ENCODE data around the gene C20orf141. TPM values are rescaled to one million over a fixed set of nuclear protein-coding genes. Genes with fewer than 3 reads are reported as not detected.

The C20orf141 gene
- total RNA-seq, 3 donors from 2014 or later (not counting 1 experiment from before 2014, with no cell fraction given): not detected

GRCh38 chr20:2814076-2814475, 711 bp upstream of the C20orf141 start:
- Mint-ChIP-seq H3K9me3 (peaks cover 0 to 8% of the 10 kb centered on the region in 2 donors), H3K27me3 (ENCODE audit: low read depth in 2 of 2) (peaks cover 32 to 33% of the 10 kb centered on the region in 2 donors), H3K36me3 (peaks cover 6% of the 10 kb centered on the region), H3K4me3 (no peak overlapping the region), H3K4me1 (peaks cover under 1 to 14% of the 10 kb centered on the region in 2 donors), H3K27ac (no peak overlapping the region)
- Histone ChIP-seq H3K4me1 (ENCODE audit: control insufficient read depth, insufficient read depth, low read length) (peaks cover 6% of the 10 kb centered on the region), H3K27ac (ENCODE audit: low read length) (no peak overlapping the region), H3K27me3 (ENCODE audit: control insufficient read depth, insufficient read depth, low read length) (peaks cover 2% of the 10 kb centered on the region), H3K36me3 (ENCODE audit: control insufficient read depth, insufficient read depth, low read length) (no peaks in the 10 kb centered on the region), H3K9me3 (ENCODE audit: control insufficient read depth, insufficient read depth, low read length) (no peaks in the 10 kb centered on the region), H3K4me3 (ENCODE audit: low read length) (no peak overlapping the region)
- no peak for TF ChIP-seq CTCF (IDR thresholded peaks at IDR 0.05)
- ATAC-seq (no peak), DNase-seq (no peak)
- WGBS (ENCODE audit: insufficient coverage): 83% methylated on average over 1 of the region's 1 CpG
- intact Hi-C loops (cut with micrococcal nuclease): no loop called here

- Histone ChIP-seq H3K4me3 (ENCODE audit: low read length) (no peak overlapping the region), H3K9me3 (ENCODE audit: control insufficient read depth, insufficient read depth, low read length) (no peaks in the 10 kb centered on the region), H3K27me3 (ENCODE audit: control insufficient read depth, insufficient read depth, low read length) (peaks cover 8% of the 10 kb centered on the region), H3K4me1 (ENCODE audit: control insufficient read depth, insufficient read depth, low read length) (peaks cover 6% of the 10 kb centered on the region), H3K36me3 (ENCODE audit: control insufficient read depth, insufficient read depth, low read length) (no peaks in the 10 kb centered on the region), H3K27ac (ENCODE audit: low read length) (no peak overlapping the region)
- peaks cover 29 to 38% of the 10 kb centered on the region in 2 donors for H3K27me3 Mint-ChIP-seq (ENCODE audit: low read depth in 2 of 2)
- H3K4me3 Mint-ChIP-seq: no peak overlapping the region
- peaks cover 0 to 8% of the 10 kb centered on the region in 2 donors for H3K9me3 Mint-ChIP-seq
- no peak overlapping the region for H3K27ac Mint-ChIP-seq
- ATAC-seq (no peak), DNase-seq (no peak)
- peaks cover 6% of the 10 kb centered on the region for H3K36me3 Mint-ChIP-seq
- TF ChIP-seq CTCF (IDR thresholded peaks at IDR 0.05): no peak
- intact Hi-C loops (cut with micrococcal nuclease): no loop called here
- whole genome bisulfite sequencing (ENCODE audit: insufficient coverage): 81% methylated on average over 8 of the region's 8 CpGs
- peaks cover 0 to 21% of the 10 kb centered on the region in 2 donors for H3K4me1 Mint-ChIP-seq
These were observed 584 bp downstream of the C20orf141 start for GRCh38 chr20:2815242-2815900.

GRCh38 chr20:2816030-2816582, 1.3 kb downstream of the C20orf141 start, which contains the start of gene TMEM239:
TSS of gene TMEM239 (plus strand) at chr20:2816364. CDS start at chr20:2816555, 191 bp downstream.
- Histone ChIP-seq H3K4me3 (ENCODE audit: low read length) (no peak within 1 kb of the TSS), H3K4me1 (ENCODE audit: control insufficient read depth, insufficient read depth, low read length) (peaks cover 13% of the 10 kb centered on the region), H3K27ac (ENCODE audit: low read length) (no peak within 1 kb of the TSS), H3K27me3 (ENCODE audit: control insufficient read depth, insufficient read depth, low read length) (peaks cover 11% of the 10 kb centered on the region), H3K9me3 (ENCODE audit: control insufficient read depth, insufficient read depth, low read length) (no peaks in the 10 kb centered on the region), H3K36me3 (ENCODE audit: control insufficient read depth, insufficient read depth, low read length) (no peaks in the 10 kb centered on the region)
- Mint-ChIP-seq H3K4me3 (no peak within 1 kb of the TSS), H3K9me3 (peaks cover 0 to 8% of the 10 kb centered on the region in 2 donors), H3K4me1 (peaks cover 0 to 26% of the 10 kb centered on the region in 2 donors), H3K27me3 (ENCODE audit: low read depth in 2 of 2) (peaks cover 24 to 38% of the 10 kb centered on the region in 2 donors), H3K36me3 (peaks cover 6% of the 10 kb centered on the region), H3K27ac (no peak within 1 kb of the TSS)
- intact Hi-C loops (cut with micrococcal nuclease): no loop called here
- 89% methylated on average over 9 of the region's 10 CpGs for WGBS (ENCODE audit: insufficient coverage)
- no peak for DNase-seq
- no peak for ATAC-seq
- no peak for TF ChIP-seq CTCF (IDR thresholded peaks at IDR 0.05)

All from natural killer cell (primary cell).